H1 (cell line): Measurements from ENCODE around the gene SEPTIN2. TPM values are rescaled to one million over a fixed set of nuclear protein-coding genes. Genes with fewer than 3 reads are reported as not detected.

Experiments used
- CTCF ChIA-PET: fragments of 300-600 bp; sonication (Branson Sonifier 250); formaldehyde crosslinking; loops from one replicate; lab custom pipeline; 2021; ENCODE audit not compliant: partially characterized antibody; lab: Charles Lee
- POLR2A ChIA-PET: fragments of 300-600 bp; sonication (Branson Sonifier 250); formaldehyde crosslinking; loops from one replicate; lab custom pipeline; 2021; ENCODE audit warnings: inconsistent platforms; ENCODE audit not compliant: partially characterized antibody; lab: Charles Lee
- DNase-seq, 2 experiments: peaks; one replicate each; pipeline versions ENCODE4 v3.0.0 to v3.0.0-alpha.2; 2010 to 2022; ENCODE audit warnings: low spot score in 2 of 2, low read depth in 1 of 2, mixed read lengths in 1 of 2
- FAIRE-seq: peaks from 2 replicates; lab custom pipeline; 2011; peaks lifted over from hg19 to GRCh38; lab: Jason Lieb, UNC
- H2AFZ ChIP-seq: 2 replicates; pipeline ENCODE4 v1.8.1; 2012; ENCODE audit warnings: low read length, inconsistent platforms
- H2AK5ac ChIP-seq: 2 replicates; pipeline ENCODE4 v1.6.1; 2013; ENCODE audit warnings: low read depth, low read length
- H2BK120ac ChIP-seq: replicated peaks from 2 replicates; pipeline ENCODE3; 2013; ENCODE audit warnings: low read depth, low read length, inconsistent platforms
- H2BK12ac ChIP-seq: 2 replicates; pipeline ENCODE4 v1.6.1; 2013; ENCODE audit warnings: low read depth, low read length
- H2BK15ac ChIP-seq: 2 replicates; pipeline ENCODE4 v1.6.1; 2013; ENCODE audit warnings: low read length
- H2BK20ac ChIP-seq: 2 replicates; pipeline ENCODE4 v1.6.1; 2013; ENCODE audit warnings: low read length
- H2BK5ac ChIP-seq: 2 replicates; pipeline ENCODE4 v1.6.1; 2013; ENCODE audit warnings: low read depth, low read length
- H3K14ac ChIP-seq: 2 replicates; pipeline ENCODE4 v1.6.1; 2013; ENCODE audit warnings: inconsistent platforms; ENCODE audit not compliant: insufficient read length
- H3K18ac ChIP-seq: 2 replicates; pipeline ENCODE4 v1.6.1; 2013; ENCODE audit warnings: low read length; ENCODE audit errors: extremely low read depth
- H3K23ac ChIP-seq: 2 replicates; pipeline ENCODE4 v1.6.1; 2013; ENCODE audit warnings: inconsistent platforms; ENCODE audit not compliant: insufficient read length
- H3K23me2 ChIP-seq: 2 replicates; pipeline ENCODE4 v1.6.1; 2013; ENCODE audit warnings: low read depth, low read length
- H3K27ac ChIP-seq: 2 replicates; pipeline ENCODE4 v1.6.1; 2011; ENCODE audit warnings: low read depth, low read length, inconsistent platforms
- H3K27me3 ChIP-seq, 4 experiments: replicated peaks in 1 of 4; 1 replicate in 1 of 4; 2 replicates in 3 of 4; pipeline versions ENCODE4 v1.6.1 to v1.8.1; 2011 to 2013; ENCODE audit warnings: low read length in 3 of 4, mild to moderate bottlenecking in 3 of 4, inconsistent platforms in 2 of 4, mixed read lengths in 2 of 4, moderate library complexity in 1 of 4; ENCODE audit not compliant: control insufficient read depth in 3 of 4, insufficient read depth in 3 of 4; ENCODE audit errors: extremely low read depth in 1 of 4
- H3K36me3 ChIP-seq, 4 experiments: 2 replicates each; pipeline versions ENCODE4 v1.6.1 to v1.8.1; 2011 to 2013; ENCODE audit warnings: mild to moderate bottlenecking in 4 of 4, low read length in 3 of 4, moderate library complexity in 2 of 4, control low read depth in 1 of 4, inconsistent platforms in 1 of 4; ENCODE audit not compliant: insufficient read depth in 4 of 4, control insufficient read depth in 2 of 4
- H3K4ac ChIP-seq: replicated peaks from 2 replicates; pipeline ENCODE3; 2013; ENCODE audit warnings: low read length, low read depth, mixed read lengths, inconsistent platforms; ENCODE audit not compliant: insufficient read length
- H3K4me1 ChIP-seq, 4 experiments: replicated peaks in 1 of 4; 1 replicate in 1 of 4; 2 replicates in 3 of 4; pipeline versions ENCODE4 v1.6.1 to v1.8.1; 2011 to 2013; ENCODE audit warnings: low read length in 3 of 4, inconsistent platforms in 2 of 4, mixed read lengths in 1 of 4; ENCODE audit not compliant: insufficient read depth in 4 of 4, control insufficient read depth in 3 of 4
- H3K4me2 ChIP-seq, 2 experiments: 2 replicates each; pipeline versions ENCODE4 v1.6.1 to v1.8.1; 2011 to 2013; ENCODE audit warnings: low read depth in 2 of 2, low read length in 2 of 2, control low read depth in 1 of 2, inconsistent platforms in 1 of 2, mild to moderate bottlenecking in 1 of 2; ENCODE audit not compliant: insufficient read depth in 1 of 2
- H3K4me3 ChIP-seq, 4 experiments: fragments of 200-600, 300-600 bp in 1 of 4; sonication (generic), shearing (Covaris generic), sonication (Bioruptor Twin) in 1 of 4; 2 replicates each; pipeline versions ENCODE4 v1.5.1 to v1.8.1; 2011 to 2016; ENCODE audit warnings: low read length in 4 of 4, low read depth in 3 of 4, control low read depth in 2 of 4, inconsistent platforms in 2 of 4, mild to moderate bottlenecking in 2 of 4, mixed read lengths in 1 of 4, moderate library complexity in 1 of 4; ENCODE audit not compliant: insufficient read depth in 2 of 4; ENCODE audit errors: extremely low read depth in 1 of 4
- H3K56ac ChIP-seq: replicated peaks from 2 replicates; pipeline ENCODE3; 2013; ENCODE audit warnings: low read depth, mild to moderate bottlenecking, mixed read lengths, low read length, inconsistent platforms; ENCODE audit not compliant: insufficient read length
- H3K79me1 ChIP-seq: 2 replicates; pipeline ENCODE4 v1.6.1; 2013; ENCODE audit warnings: low read depth, low read length, control low read depth
- H3K79me2 ChIP-seq, 2 experiments: 2 replicates each; pipeline versions ENCODE4 v1.6.1 to v1.8.1; 2012 to 2013; ENCODE audit warnings: low read length in 2 of 2, mild to moderate bottlenecking in 2 of 2, inconsistent platforms in 1 of 2; ENCODE audit not compliant: insufficient read depth in 2 of 2, control insufficient read depth in 1 of 2
- H3K9ac ChIP-seq, 4 experiments: replicated peaks in 1 of 4; 1 replicate in 1 of 4; 2 replicates in 3 of 4; pipeline versions ENCODE4 v1.6.1 to v1.8.1; 2011 to 2013; ENCODE audit warnings: low read depth in 3 of 4, low read length in 3 of 4, control low read depth in 2 of 4, mild to moderate bottlenecking in 2 of 4, moderate library complexity in 2 of 4, inconsistent platforms in 1 of 4; ENCODE audit errors: extremely low read depth in 1 of 4
- H3K9me3 ChIP-seq, 2 experiments: 2 replicates each; pipeline versions ENCODE4 v1.6.1 to v1.8.1; 2012 to 2013; ENCODE audit warnings: mild to moderate bottlenecking in 2 of 2, moderate library complexity in 2 of 2, control low read depth in 1 of 2, inconsistent platforms in 1 of 2, low read depth in 1 of 2, low read length in 1 of 2, mixed read lengths in 1 of 2; ENCODE audit not compliant: insufficient read depth in 2 of 2
- H4K20me1 ChIP-seq, 2 experiments: replicated peaks in 1 of 2; 2 replicates each; pipeline versions ENCODE3 to v1.8.1; 2011 to 2013; ENCODE audit warnings: inconsistent platforms in 2 of 2, low read length in 2 of 2, mild to moderate bottlenecking in 1 of 2; ENCODE audit not compliant: insufficient read depth in 2 of 2, control insufficient read depth in 1 of 2
- H4K5ac ChIP-seq: 2 replicates; pipeline ENCODE4 v1.6.1; 2013; ENCODE audit warnings: low read length, low read depth, mixed read lengths, inconsistent platforms; ENCODE audit not compliant: insufficient read length
- H4K8ac ChIP-seq: 2 replicates; pipeline ENCODE4 v1.8.0; 2013; ENCODE audit warnings: mild to moderate bottlenecking, moderate library complexity, low read length, inconsistent platforms; ENCODE audit not compliant: insufficient read depth; ENCODE audit errors: extremely low read depth
- H4K91ac ChIP-seq: replicated peaks from 2 replicates; pipeline ENCODE3; 2013; ENCODE audit warnings: low read length, mixed read lengths, inconsistent platforms; ENCODE audit not compliant: insufficient read length
- NRF1 ChIP-seq: IDR thresholded peaks from 2 replicates; pipeline ENCODE4 v1.6.1; 2011; ENCODE audit warnings: mild to moderate bottlenecking, low read depth, low read length, improper control_type of control experiment
- POLR2A ChIP-seq, 2 experiments: IDR thresholded peaks; 1 replicate in 1 of 2; 2 replicates in 1 of 2; pipeline ENCODE4 v1.6.1; 2011; ENCODE audit warnings: low read depth in 2 of 2, low read length in 2 of 2, mild to moderate bottlenecking in 2 of 2; ENCODE audit errors: control extremely low read depth in 1 of 2
- WGBS, 2 experiments: shearing (Covaris generic) in 1 of 2; methylation state at CpG; one replicate each; pipeline versions ENCODE4 v1.1.6 to v1.1.7; 2013 to 2015; ENCODE audit warnings: low lambda C conversion rate in 2 of 2, mixed read lengths in 2 of 2, inconsistent platforms in 1 of 2, low coverage in 1 of 2, missing lambda C conversion rate in 1 of 2; ENCODE audit not compliant: insufficient replicate concordance in 2 of 2, insufficient coverage in 1 of 2, insufficient read length in 1 of 2; ENCODE audit errors: extremely low coverage in 1 of 2, missing lambda C conversion rate in 1 of 2; 5-methylcytosine and 5-hydroxymethylcytosine counted together
- polyA plus RNA-seq, 7 experiments: library from polyadenylated mRNA; depleted of rRNA in 3 of 7; stranded (reverse) in 5 of 7; unstranded in 2 of 7; fragments of >200 nt in 5 of 7; fragments of 200-250 nt in 2 of 7; gene quantifications; 1 replicate in 5 of 7; 2 replicates in 1 of 7; 4 replicates in 1 of 7; pipeline versions ENCODE4 v1.2.1 to v1.2.3, GENCODE V29; 2011 to 2013; ENCODE audit warnings: missing spikeins in 2 of 7, mixed read lengths in 2 of 7
- total RNA-seq: library from RNA; stranded (reverse); fragmentation: NEBNext Ultra II Directional; extraction: Animal tissue kit (Norgen Biotek cat#: 25700); gene quantifications from 2 replicates; pipeline ENCODE4 v1.2.1, GENCODE V29; 2021

SEPTIN2 gene
- total and polyA plus RNA-seq, 2 of the 8 experiments (the other 6 are each of a cell fraction or from before 2014, with no cell fraction given), result 392 to 650 TPM

DNA sequence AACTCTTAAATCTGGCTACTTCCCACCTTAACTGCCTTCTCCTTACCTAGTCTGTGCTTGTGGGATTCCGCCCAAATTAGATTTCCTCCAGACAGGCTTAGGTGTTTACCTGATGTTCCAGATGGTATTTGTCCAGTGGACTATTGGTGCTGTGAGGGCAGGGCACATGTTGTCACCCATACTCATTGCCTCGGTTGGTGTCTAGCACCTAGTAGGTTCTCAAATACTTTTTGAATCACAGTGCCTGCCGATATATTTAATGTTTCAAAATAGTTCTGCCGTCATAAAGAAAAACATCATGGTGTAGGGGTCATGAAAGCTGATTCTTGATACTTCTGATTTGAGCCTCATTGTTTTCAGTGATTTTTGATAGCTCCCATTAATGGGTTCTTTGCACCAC is 1.1 kb downstream of the SEPTIN2 start:
- no peak overlapping the region for H2BK12ac ChIP-seq
- H3K4ac ChIP-seq, result peak overlapping the region; percentile 63
- H4K20me1 ChIP-seq, result peaks cover 14% of the 10 kb centered on the region in 2 experiments
- H3K14ac ChIP-seq, result no peak overlapping the region
- POLR2A ChIA-PET, result interaction anchor here (0.6 to 3.6 kb wide), 17 partner anchors 8 to 125 kb away, joined by 3 to 47 read pairs (median 4); no protein-coding TSS in a partner anchor
- peaks cover 0 to 8% (median 2%) of the 10 kb centered on the region in 4 experiments; a peak in 3 of 7 replicates for H3K4me1 ChIP-seq
- peaks cover 3% of the 10 kb centered on the region; the same call in 1 of the 2 replicates for H3K79me1 ChIP-seq
- CTCF ChIA-PET, result no interaction called here
- no peak overlapping the region for H2BK20ac ChIP-seq
- peak overlapping the region; percentile 84 to 90 for H3K4me2 ChIP-seq
- H3K9me3 ChIP-seq, result no peaks in the 10 kb centered on the region
- no peak overlapping the region for H2BK120ac ChIP-seq
- no peak overlapping the region for H2BK15ac ChIP-seq
- no peaks in the 10 kb centered on the region for H3K27me3 ChIP-seq
- no peak overlapping the region for H3K18ac ChIP-seq
- FAIRE-seq (no peak), DNase-seq (no peak)
- 50% methylated on average over 4 of the region's 4 CpGs; no CpG with 5 or more reads in 1 of the 2 experiments for WGBS, 2 experiments
- no peak overlapping the region for H3K23ac ChIP-seq
- peaks cover 0 to 7% (median 0%) of the 10 kb centered on the region in 4 experiments; a peak in 1 of 8 replicates for H3K36me3 ChIP-seq
- peaks cover 74 to 90% of the 10 kb centered on the region in 2 experiments for H3K79me2 ChIP-seq
- no peak overlapping the region for H4K5ac ChIP-seq
- peak overlapping the region; percentile 72 to 100 (median 97) for H3K4me3 ChIP-seq
- H3K56ac ChIP-seq, result no peak overlapping the region
- H4K91ac ChIP-seq, result no peak overlapping the region
- H3K23me2 ChIP-seq, result peaks cover 10% of the 10 kb centered on the region
- H3K9ac ChIP-seq, result peak overlapping the region; percentile 86 to 96 (median 94)
- no peak overlapping the region for H4K8ac ChIP-seq
- H2BK5ac ChIP-seq, result peak overlapping the region; percentile 91
- H2AK5ac ChIP-seq, result no peak overlapping the region
- TF ChIP-seq POLR2A (IDR thresholded peaks at IDR 0.05; ENCODE audit: control extremely low read depth in 1 of 2, low read depth in 2 of 2, low read length in 2 of 2), result peak in 1 of 2 experiments; percentile 24; a peak in 1 of 3 replicates
- no peak for TF ChIP-seq NRF1
- H2AFZ ChIP-seq, result no peak overlapping the region
- H3K27ac ChIP-seq, result peak overlapping the region; percentile 90
